HG03066 (cell line): Measurements from ENCODE around the gene NDOR1.
"Not testable (repeated sequence)": the region's sequence is repeated elsewhere in the genome, so short reads cannot be mapped to it uniquely, and the experiment has no call there.

Source experiments
- ATAC-seq: cut with Tn5 transposase; IDR thresholded peaks from one replicate; pipeline ENCODE4 v1.9.1; 2021; ENCODE audit warnings: low read depth; ENCODE audit not compliant: unreplicated experiment

Gene NDOR1

DNA sequence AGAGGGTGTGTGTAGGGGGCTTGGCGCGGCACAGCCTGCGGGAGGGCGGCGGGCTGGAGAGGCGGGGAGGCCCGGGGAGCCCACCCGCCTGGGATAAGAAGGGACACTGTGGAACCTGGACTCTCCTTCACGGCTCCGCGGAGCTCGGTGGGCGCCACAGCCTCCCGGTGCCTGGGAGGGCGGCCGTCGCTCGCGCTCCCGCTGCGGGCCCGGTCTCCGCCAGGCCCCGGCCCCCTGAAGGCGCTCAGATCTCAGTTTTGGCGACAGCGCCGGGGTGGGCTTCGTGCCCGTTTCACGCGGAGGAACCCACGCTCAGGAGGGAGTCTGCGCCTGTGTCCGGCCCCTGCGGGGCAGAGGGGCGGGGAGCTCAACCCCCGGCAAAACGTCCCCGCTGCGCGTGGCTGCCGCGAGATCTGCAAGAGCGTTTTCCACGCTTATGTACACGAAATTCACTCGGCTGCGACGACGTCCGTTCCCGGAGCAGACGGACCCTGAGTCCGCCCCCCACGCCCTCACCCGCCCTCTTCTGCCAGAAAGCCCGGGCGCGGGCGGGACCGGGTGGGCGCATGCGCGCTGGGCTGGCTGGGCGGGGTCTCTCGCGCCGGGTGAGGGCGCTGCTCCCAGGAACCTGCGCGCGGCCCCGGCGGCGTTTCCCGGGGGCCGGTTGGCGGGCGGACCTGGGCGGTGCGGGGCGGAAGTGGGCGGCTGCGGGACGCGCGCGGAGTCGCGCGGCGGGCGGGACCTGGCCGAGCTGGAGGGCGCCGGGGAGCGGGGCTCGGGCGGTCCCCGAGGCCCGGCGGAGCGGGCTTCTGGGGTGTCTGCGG is 49.3 kb downstream of the NDOR1 start, which contains the start of gene NELFB:
TSS of gene NELFB (plus strand) at position 704 of the 824 bp plus-strand sequence.
- peak; percentile 70 for ATAC-seq

DNA sequence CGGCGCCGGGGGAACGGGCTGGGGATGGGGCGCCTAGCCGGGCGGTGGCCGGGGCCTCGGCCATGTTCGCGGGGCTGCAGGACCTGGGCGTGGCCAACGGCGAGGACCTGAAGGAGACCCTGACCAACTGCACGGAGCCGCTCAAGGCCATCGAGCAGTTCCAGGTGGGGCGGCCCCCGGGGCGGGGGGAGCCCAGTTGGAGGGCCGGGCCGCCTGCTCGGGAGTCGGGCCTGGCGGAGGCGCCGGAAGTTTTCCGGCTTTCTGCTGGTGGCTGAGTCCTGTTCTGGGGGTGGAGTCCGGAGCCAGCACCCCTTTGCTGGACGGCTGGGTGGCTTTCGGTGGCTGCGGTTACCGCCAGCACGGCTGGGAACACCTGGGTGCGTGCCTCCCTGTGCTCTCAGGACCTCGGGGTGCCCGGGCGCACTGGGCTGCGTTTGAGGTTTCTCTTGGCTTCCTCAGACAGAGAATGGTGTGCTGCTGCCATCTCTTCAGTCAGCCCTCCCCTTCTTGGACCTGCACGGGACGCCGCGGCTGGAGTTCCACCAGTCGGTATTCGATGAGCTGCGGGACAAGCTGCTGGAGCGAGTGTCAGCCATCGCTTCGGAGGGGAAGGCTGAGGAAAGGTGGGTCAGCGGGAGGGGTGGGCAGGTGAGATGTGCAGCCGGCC is 50.1 kb downstream of the NDOR1 start:
- ATAC-seq, result no peak

DNA sequence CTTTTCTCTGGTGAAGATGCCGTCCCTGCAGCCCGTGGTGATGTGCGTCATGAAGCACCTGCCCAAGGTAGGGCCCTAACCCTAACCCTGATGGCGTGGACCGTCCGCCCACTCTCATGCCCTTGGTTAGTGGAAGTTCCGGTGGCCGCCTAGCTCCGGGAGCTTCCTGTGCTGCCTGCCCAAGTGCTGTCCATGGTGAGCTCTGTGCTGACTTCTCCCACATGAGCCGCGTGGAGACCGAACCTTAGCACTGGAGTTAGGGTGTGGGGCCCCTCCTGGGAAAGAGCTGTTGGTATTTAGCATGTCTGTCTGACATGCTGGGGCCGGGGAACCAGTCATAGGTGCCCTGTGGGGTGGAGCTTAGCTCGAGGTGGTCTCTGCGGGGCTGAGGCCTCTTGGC is 50.9 kb downstream of the NDOR1 start:
- ATAC-seq, result no peak

DNA sequence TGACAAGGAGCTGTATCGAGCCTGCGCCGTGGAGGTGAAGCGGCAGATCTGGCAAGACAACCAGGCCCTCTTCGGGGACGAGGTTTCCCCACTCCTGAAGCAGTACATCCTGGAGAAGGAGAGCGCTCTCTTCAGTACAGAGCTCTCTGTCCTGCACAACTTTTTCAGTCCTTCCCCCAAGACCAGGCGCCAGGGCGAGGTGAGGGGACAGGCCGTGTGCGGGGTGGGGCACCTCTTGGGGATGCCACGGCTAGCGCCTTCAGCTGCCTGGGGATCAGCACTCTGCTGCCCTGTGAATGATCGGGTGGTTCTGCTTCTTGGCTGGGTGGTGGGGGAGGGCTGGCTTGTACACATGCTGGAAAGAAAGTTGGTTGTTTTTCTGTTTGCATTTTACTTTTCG is 51.4 kb downstream of the NDOR1 start:
- no peak for ATAC-seq

DNA sequence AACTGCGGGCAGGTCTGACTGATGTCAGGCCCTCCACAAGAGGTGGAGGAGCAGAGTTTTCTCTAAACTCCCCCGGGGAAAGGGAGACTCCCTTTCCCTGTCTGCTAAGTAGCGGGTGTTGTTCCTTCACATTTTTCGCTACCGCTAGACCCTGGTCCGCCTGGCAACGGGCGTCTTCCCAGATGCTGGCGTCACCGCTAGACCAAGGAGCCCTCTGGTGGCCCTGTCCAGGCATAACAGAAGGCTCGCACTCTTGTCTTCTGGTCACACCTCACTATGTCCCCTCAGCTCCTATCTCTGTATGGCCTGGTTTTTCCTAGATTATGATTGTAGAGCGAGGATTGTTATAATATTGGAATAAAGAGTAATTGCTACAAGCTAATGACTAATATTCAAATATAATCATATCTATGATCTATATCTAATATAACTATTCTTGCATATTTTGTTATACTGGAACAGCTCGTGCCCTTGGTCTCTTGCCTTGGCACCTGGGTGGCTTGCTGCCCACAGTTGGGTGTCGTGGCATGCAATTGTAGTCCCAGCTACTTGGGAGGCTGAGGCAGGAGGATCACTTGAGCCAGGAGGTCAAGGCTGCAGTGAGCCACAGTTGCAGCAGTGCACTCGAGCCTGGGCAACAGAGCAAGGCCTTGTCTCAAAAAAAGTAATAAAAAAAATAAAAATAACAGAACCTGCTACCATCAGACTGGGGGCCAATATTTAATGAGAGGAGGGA is 56.8 kb downstream of the NDOR1 start:
- ATAC-seq, result not testable (repeated sequence)

DNA sequence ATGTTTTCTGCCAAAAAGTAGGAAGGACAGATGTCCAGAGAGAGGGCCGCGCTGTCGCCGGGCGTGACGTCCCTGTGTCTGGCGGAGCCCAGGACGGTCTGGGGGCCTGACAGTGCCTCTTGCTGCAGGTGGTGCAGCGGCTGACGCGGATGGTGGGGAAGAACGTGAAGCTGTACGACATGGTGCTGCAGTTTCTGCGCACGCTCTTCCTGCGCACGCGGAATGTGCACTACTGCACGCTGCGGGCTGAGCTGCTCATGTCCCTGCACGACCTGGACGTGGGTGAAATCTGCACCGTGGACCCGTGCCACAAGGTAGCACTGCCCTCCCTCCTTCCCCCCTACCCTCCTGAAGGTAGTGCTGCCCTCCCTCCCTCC is 57.4 kb downstream of the NDOR1 start:
- ATAC-seq, result no peak

DNA sequence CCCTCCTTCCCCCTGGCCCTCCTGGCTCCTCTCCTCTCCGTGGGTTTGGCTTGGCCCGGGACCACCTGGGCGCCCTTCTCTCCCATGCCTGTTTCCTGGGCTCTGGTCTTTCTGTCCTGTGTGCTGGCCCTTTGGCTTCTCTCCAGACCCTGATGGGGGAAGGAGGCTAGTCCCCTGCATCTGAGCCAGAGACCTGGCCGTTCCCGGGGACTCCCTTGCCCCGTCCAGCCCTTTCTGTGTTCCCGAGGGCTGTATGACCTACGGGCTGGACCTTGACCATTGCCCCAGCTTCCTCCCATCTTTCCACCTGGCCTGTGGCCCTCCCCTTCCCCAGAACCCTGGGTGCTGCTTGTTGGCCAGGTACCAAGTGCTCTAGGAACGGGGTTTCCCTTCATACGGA is 58.0 kb downstream of the NDOR1 start:
- ATAC-seq, result no peak

DNA sequence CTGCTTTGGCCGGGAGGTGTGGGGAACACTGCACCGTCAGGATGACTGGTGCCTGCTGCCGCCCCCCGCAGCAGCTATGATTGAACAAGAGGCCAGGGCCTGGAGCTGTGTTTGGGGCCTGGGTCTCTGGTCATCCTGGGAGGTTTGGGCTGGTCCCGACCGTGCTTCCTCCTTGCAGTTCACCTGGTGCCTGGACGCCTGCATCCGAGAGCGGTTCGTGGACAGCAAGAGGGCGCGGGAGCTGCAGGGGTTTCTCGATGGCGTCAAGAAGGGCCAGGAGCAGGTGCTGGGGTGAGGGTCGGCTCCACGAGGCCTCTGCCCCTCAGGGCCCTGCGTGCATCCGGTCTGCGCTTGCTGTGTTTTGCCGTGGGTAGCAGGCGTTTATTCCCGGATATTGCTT is 58.6 kb downstream of the NDOR1 start:
- no peak for ATAC-seq

DNA sequence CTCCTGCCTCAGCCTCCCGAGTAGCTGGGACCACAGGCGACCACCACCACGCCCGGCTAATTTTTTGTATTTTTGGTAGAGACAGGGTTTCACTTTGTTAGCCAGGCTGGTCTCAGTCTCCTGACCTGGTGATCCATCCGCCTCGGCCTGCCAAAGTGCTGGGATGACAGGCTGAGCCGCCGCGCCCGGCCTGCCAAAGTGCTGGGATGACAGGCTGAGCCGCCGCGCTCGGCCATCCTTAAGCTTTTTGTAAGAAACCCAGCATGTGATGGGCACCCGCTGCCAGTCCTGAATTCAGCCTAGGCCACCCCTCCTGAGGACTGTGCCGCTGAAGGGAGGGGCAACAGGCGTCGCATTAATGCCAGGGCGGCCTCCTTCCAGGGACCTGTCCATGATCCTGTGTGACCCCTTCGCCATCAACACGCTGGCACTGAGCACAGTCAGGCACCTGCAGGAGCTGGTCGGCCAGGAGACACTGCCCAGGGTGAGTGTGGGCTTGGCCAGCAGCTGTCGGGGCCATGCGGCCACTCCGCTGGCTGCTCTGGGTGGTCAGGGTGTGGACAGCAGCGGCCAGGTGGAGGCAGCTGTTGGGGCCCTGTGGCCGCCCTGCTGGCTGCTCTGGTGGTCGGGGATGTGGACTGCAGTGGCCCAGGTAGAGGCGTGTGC is 60.1 kb downstream of the NDOR1 start:
- ATAC-seq, result no peak

DNA sequence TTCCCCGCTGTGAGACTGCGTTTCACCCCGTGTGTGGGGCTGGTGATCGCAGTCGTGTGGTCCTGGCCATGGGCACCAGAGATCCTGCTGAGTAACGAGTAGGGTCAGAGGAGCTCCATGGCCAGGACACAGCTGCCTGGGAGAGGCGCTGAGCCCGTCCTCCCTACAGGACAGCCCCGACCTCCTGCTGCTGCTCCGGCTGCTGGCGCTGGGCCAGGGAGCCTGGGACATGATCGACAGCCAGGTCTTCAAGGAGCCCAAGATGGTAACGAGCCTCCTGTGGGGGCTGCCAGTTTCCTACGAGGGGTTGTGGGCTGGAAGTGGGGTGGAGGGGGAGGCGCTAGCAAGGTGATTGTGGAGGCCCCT is 60.6 kb downstream of the NDOR1 start:
- ATAC-seq, result no peak
